Measurements from ENCODE around the gene KITLG.

The KITLG gene

GRCh38 chr12:88617352-88617751 is 37.1 kb upstream of the KITLG start:
- TF ChIP-seq REST (IDR thresholded peaks at IDR 0.05; ENCODE audit: insufficient replicate concordance, low read depth) (no peak), POLR2AphosphoS5 (IDR thresholded peaks at IDR 0.05; ENCODE audit: low read depth) (no peak), CTCF (IDR thresholded peaks at IDR 0.05; ENCODE audit: insufficient read depth, low read length) (no peak), SPI1 (IDR thresholded peaks at IDR 0.05; ENCODE audit: borderline replicate concordance, low read depth) (no peak)
- H3K27ac ChIP-seq (replicated peaks): no peak overlapping the region
- no peak for DNase-seq (ENCODE audit: low read depth in 1 of 2, low spot score in 1 of 2)
- H3K27me3 ChIP-seq (ENCODE audit: insufficient read depth, poor library complexity, severe bottlenecking): no peaks in the 10 kb centered on the region
- H3K4me3 ChIP-seq (replicated peaks; ENCODE audit: insufficient read depth, low read length): no peak overlapping the region

GRCh38 chr12:88615490-88615889 is 35.2 kb upstream of the KITLG start:
- H3K27ac ChIP-seq (replicated peaks): no peak overlapping the region
- H3K4me3 ChIP-seq (replicated peaks; ENCODE audit: insufficient read depth, low read length): no peak overlapping the region
- no peaks in the 10 kb centered on the region for H3K27me3 ChIP-seq (ENCODE audit: insufficient read depth, poor library complexity, severe bottlenecking)
- no peak for DNase-seq (ENCODE audit: low read depth in 1 of 2, low spot score in 1 of 2)
- TF ChIP-seq CTCF (IDR thresholded peaks at IDR 0.05; ENCODE audit: insufficient read depth, low read length) (no peak), POLR2AphosphoS5 (IDR thresholded peaks at IDR 0.05; ENCODE audit: low read depth) (no peak), REST (IDR thresholded peaks at IDR 0.05; ENCODE audit: insufficient replicate concordance, low read depth) (no peak), GABPA (IDR thresholded peaks at IDR 0.05; ENCODE audit: low read depth) (no peak), SPI1 (IDR thresholded peaks at IDR 0.05; ENCODE audit: borderline replicate concordance, low read depth) (no peak)

GRCh38 chr12:88604646-88605045 is 24.4 kb upstream of the KITLG start:
- DNase-seq (ENCODE audit: low read depth in 1 of 2, low spot score in 1 of 2): no peak
- H3K27me3 ChIP-seq (ENCODE audit: insufficient read depth, poor library complexity, severe bottlenecking): no peaks in the 10 kb centered on the region
- no peak overlapping the region for H3K27ac ChIP-seq (replicated peaks)
- no peak overlapping the region for H3K4me3 ChIP-seq (replicated peaks; ENCODE audit: insufficient read depth, low read length)
- TF ChIP-seq REST (IDR thresholded peaks at IDR 0.05; ENCODE audit: insufficient replicate concordance, low read depth): no peak
- TF ChIP-seq POLR2AphosphoS5 (IDR thresholded peaks at IDR 0.05; ENCODE audit: low read depth): no peak
- TF ChIP-seq GABPA (IDR thresholded peaks at IDR 0.05; ENCODE audit: low read depth): no peak
- TF ChIP-seq CTCF (IDR thresholded peaks at IDR 0.05; ENCODE audit: insufficient read depth, low read length): no peak
- no peak for TF ChIP-seq SPI1 (IDR thresholded peaks at IDR 0.05; ENCODE audit: borderline replicate concordance, low read depth)
